Bronchial epithelial cell (primary cell): ENCODE results near the gene WFDC5. TPM values are rescaled to one million over a fixed set of nuclear protein-coding genes. Genes with fewer than 3 reads are reported as not detected.

ENCODE experiments used
- DNase-seq: peaks from one replicate; pipeline ENCODE4 v3.0.0-alpha.2; 2010; ENCODE audit warnings: low read depth
- FAIRE-seq: peaks from 2 replicates; lab custom pipeline; 2011; peaks lifted over from hg19 to GRCh38; lab: Jason Lieb, UNC
- H3K27me3 ChIP-seq: 2 replicates; pipeline ENCODE4 v1.5.1; 2011; ENCODE audit warnings: low read length; ENCODE audit not compliant: control insufficient read depth, insufficient read depth
- H3K36me3 ChIP-seq: 2 replicates; pipeline ENCODE4 v1.5.1; 2011; ENCODE audit warnings: low read length; ENCODE audit not compliant: control insufficient read depth, insufficient read depth
- H3K4me3 ChIP-seq: 2 replicates; pipeline ENCODE4 v1.5.1; 2011; ENCODE audit warnings: mild to moderate bottlenecking, low read depth, low read length, control low read depth
- CTCF ChIP-seq: IDR thresholded peaks from 2 replicates; pipeline ENCODE4 v1.5.1; 2011; ENCODE audit warnings: mild to moderate bottlenecking, moderate library complexity, low read length, control low read depth, inconsistent platforms; ENCODE audit not compliant: insufficient read depth, severe bottlenecking
- total RNA-seq: library from RNA; depleted of rRNA; stranded (reverse); fragments of >200 nt; gene quantifications from 2 replicates; pipeline ENCODE4 v1.2.1, GENCODE V29; 2014

Gene WFDC5
- total RNA-seq, 1 donor from 2014 or later, result 0.79 TPM

DNA sequence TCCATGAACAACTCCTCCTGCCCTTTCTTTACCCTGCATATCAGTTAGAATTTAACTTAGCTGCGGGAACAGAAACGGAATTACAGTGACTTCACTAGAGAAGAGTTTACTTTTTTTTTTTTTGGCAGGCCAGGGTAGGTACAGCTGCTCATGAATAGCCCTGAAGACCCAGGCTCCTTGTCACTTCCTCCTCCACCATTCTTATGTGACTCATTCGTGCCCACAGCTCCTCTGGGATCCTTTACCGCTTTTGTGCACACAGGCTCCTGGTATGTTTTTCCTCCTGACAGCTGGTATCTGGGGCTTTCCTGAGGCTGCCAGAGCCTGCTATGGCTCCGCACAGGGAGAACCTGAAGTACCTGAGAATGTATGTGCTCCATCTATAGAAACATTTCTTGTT is 10.2 kb downstream of the WFDC5 start:
- Histone ChIP-seq H3K4me3 (no peak overlapping the region), H3K27me3 (peaks cover 2% of the 10 kb centered on the region), H3K36me3 (no peaks in the 10 kb centered on the region)
- DNase-seq (peak; percentile 93), FAIRE-seq (no peak)
- no peak for TF ChIP-seq CTCF

DNA sequence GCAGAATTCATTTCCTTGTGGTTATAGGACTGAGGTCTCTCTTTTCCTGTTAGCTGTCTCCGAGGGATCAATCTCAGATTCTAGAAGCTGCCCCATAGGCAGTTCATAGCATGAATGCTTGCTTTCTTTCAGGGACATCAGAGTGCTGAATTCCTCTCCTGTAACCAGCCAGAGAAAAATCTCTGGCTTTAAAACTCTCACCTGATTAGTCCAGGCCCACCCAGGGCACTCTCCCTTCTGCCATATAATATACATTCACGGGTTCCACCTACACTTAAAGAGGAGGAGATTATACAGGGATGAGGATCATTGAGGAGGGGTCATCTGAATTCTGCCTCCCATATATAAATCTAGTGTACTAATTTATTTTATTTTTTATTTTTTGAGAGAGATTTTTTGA is 11.9 kb downstream of the WFDC5 start:
- no peak overlapping the region for H3K4me3 ChIP-seq
- peaks cover 3% of the 10 kb centered on the region for H3K27me3 ChIP-seq
- no peaks in the 10 kb centered on the region for H3K36me3 ChIP-seq
- no peak for TF ChIP-seq CTCF
- FAIRE-seq, result no peak
- no peak for DNase-seq

GRCh38 chr20:45101333-45101850 is 13.6 kb downstream of the WFDC5 start:
- TF ChIP-seq CTCF, result no peak
- FAIRE-seq (no peak), DNase-seq (no peak)
- no peak overlapping the region for H3K4me3 ChIP-seq
- peaks cover 10% of the 10 kb centered on the region for H3K27me3 ChIP-seq
- no peaks in the 10 kb centered on the region for H3K36me3 ChIP-seq

GRCh38 chr20:45100563-45101245 is 14.3 kb downstream of the WFDC5 start, which contains the start of gene KCNS1:
KCNS1 (minus strand) TSS chr20:45101127; CDS start chr20:45099236, 1,891 bp downstream.
- DNase-seq (no peak), FAIRE-seq (no peak)
- Histone ChIP-seq H3K36me3 (no peaks in the 10 kb centered on the region), H3K4me3 (no peak within 1 kb of the TSS), H3K27me3 (peaks cover 10% of the 10 kb centered on the region)
- TF ChIP-seq CTCF, result no peak

GRCh38 chr20:45098103-45098773 is 16.7 kb downstream of the WFDC5 start:
- FAIRE-seq, result no peak
- peaks cover 10% of the 10 kb centered on the region for H3K27me3 ChIP-seq
- H3K4me3 ChIP-seq, result peak overlapping the region; percentile 10
- peak; percentile 39 for DNase-seq
- no peaks in the 10 kb centered on the region for H3K36me3 ChIP-seq
- TF ChIP-seq CTCF, result peak; percentile 40
